Activated CD8-positive, alpha-beta memory T cell treated with anti-CD3 and anti-CD28 coated beads, Interleukin-2, amount 50 U/mL, for 24 hours (primary cell): ENCODE measurements around the gene TFF3.

ENCODE experiments used
- DNase-seq: peaks from one replicate; pipeline ENCODE4 v3.0.0-alpha.2; 2020; ENCODE audit errors: extremely low read depth

The TFF3 gene

DNA sequence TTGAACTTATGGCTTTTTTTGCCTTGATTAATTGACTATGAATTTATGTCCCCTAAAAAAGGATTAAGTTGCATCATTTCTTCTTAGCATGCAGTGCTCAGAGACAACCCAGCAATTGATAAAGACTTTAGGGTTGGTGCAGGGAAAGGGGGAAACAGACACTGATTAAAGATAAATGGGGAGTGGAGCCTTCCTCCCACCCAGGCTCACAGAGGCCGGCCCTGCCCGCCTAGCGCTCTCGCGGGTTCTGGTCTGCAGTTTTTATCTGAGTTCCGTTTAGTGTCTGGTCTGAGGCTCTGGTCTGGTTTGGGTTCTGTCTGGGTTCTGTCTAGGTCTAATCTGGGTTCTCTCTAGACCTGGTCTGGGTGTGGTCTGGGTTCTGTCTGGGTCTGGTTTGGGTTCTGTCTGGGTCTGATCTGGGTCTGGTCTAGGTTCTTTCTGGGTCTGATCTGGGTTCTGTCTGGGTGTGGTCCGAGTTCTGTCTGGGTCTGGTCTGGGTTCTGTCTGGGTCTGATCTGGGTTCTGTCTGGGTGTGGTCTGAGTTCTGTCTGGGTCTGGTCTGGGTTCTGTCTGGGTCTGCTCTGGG is 48.1 kb downstream of the TFF3 start:
- DNase-seq, result no peak

DNA sequence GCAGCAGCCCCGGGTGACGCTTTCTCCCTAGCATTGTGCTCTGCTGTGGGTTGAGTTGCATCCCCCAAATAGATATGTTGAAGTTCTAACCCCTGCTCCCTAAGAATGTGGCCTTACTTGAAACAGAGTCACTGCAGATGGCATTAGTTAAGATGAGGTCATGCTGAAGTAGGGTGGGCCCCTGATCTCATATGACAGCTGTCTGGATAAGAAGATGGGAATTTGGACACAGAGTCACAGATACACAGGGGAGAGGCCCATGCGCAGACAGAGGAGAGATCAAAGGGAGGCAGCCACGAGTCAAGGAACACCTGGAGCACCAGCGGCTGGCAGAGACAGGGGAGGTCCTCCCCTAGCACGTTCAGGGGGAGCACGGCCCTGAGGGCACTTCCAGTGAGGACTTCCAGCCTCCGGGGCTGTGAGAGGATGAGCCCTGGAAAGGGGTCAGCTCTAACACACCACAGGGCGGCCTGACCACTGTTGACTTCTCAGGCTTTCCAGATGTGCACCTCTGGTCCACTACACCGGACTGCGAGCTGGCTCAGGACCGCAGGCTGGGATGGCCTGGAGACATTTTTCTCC is 49.9 kb downstream of the TFF3 start:
- no peak for DNase-seq

- DNase-seq, result no peak
Measured at GRCh38 chr21:42264245-42265195, 50.7 kb downstream of the TFF3 start.

DNA sequence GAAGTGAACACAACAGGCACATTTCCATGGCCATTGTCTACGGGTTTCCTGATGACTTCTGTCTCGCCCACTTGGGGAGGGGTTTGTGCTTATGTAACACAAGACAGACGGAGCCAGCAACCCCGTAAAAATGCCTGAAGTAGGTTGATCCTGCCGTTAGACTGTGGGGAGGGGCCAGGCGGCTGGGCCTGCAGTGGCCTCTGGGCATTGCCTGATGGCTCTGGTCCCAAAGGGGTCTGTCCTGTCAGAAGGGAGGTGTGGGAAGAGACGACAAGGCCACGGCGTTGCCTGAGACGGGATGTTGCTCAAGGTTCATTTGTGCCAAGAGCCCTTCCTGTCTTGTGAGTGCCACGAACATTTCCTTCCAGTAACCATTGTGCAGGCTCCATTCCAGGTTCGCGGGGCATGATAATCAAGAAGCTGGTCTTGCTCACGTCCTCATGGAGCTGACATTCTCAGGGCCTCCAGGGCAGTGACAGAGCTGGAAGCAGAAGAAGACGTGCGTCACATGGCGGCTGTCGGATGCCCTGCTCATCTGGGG is 51.5 kb downstream of the TFF3 start:
- no peak for DNase-seq

- DNase-seq, result no peak
Measured at GRCh38 chr21:42262831-42263231, 52.4 kb downstream of the TFF3 start.

DNA sequence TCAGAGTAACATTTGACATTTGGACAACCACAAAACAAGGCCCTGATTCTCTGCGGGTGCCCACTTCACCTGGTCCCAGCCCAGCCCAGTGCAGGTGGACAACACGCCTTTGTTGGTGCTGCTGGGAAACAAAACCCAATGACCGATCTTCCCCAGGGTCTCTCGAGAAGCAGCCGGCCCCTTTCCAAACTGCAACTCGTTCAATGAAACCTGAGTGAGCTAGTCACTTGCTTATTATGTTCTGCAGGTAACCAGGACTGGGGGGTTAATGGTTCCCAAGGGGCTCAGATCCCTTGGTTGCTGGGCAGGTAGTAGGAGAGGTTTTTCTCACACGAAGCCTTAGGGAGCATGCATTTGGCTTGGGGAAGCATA is 53.4 kb downstream of the TFF3 start:
- no peak for DNase-seq
